ENCODE measurements around the gene ARHGAP15. TPM values are rescaled to one million over a fixed set of nuclear protein-coding genes. Genes with fewer than 3 reads are reported as not detected.

The ARHGAP15 gene
- total and polyA plus RNA-seq, 9 donors = 6.7 to 21.0 (median 9.7) TPM

GRCh38 chr2:143796051-143796450 lies 666.8 kb downstream of the ARHGAP15 start:
- no CpG with 5 or more reads among the region's 1 CpG for WGBS (ENCODE audit: insufficient coverage)
- DNase-seq = no peak
- H3K27ac ChIP-seq (ENCODE audit: low read length) = no peak overlapping the region
- H3K36me3 ChIP-seq (ENCODE audit: control insufficient read depth, insufficient read depth, low read length) = no peaks in the 10 kb centered on the region
- H3K4me1 ChIP-seq (ENCODE audit: control insufficient read depth, insufficient read depth, low read length) = no peaks in the 10 kb centered on the region
- no peaks in the 10 kb centered on the region for H3K9me3 ChIP-seq (replicated peaks; ENCODE audit: control insufficient read depth, low read depth, low read length)
- H3K4me3 ChIP-seq (ENCODE audit: low read length) = no peak overlapping the region
- H3K27me3 ChIP-seq (ENCODE audit: control insufficient read depth, insufficient read depth, low read length) = no peaks in the 10 kb centered on the region

GRCh38 chr2:143801561-143801960 lies 672.3 kb downstream of the ARHGAP15 start:
- Histone ChIP-seq H3K9me3 (replicated peaks; ENCODE audit: control insufficient read depth, low read depth, low read length) (no peaks in the 10 kb centered on the region), H3K27ac (ENCODE audit: low read length) (no peak overlapping the region), H3K27me3 (ENCODE audit: control insufficient read depth, insufficient read depth, low read length) (no peaks in the 10 kb centered on the region), H3K36me3 (ENCODE audit: control insufficient read depth, insufficient read depth, low read length) (no peaks in the 10 kb centered on the region), H3K4me3 (ENCODE audit: low read length) (no peak overlapping the region), H3K4me1 (ENCODE audit: control insufficient read depth, insufficient read depth, low read length) (no peaks in the 10 kb centered on the region)
- WGBS (ENCODE audit: insufficient coverage) = 54% methylated on average over 1 of the region's 1 CpG
- DNase-seq = no peak

GRCh38 chr2:143802242-143802641 lies 673.0 kb downstream of the ARHGAP15 start:
- Histone ChIP-seq H3K27ac (ENCODE audit: low read length) (no peak overlapping the region), H3K36me3 (ENCODE audit: control insufficient read depth, insufficient read depth, low read length) (no peaks in the 10 kb centered on the region), H3K4me1 (ENCODE audit: control insufficient read depth, insufficient read depth, low read length) (no peaks in the 10 kb centered on the region), H3K27me3 (ENCODE audit: control insufficient read depth, insufficient read depth, low read length) (no peaks in the 10 kb centered on the region), H3K9me3 (replicated peaks; ENCODE audit: control insufficient read depth, low read depth, low read length) (no peaks in the 10 kb centered on the region), H3K4me3 (ENCODE audit: low read length) (no peak overlapping the region)
- WGBS (ENCODE audit: insufficient coverage) = no CpG with 5 or more reads among the region's 4 CpGs
- no peak for DNase-seq

DNA sequence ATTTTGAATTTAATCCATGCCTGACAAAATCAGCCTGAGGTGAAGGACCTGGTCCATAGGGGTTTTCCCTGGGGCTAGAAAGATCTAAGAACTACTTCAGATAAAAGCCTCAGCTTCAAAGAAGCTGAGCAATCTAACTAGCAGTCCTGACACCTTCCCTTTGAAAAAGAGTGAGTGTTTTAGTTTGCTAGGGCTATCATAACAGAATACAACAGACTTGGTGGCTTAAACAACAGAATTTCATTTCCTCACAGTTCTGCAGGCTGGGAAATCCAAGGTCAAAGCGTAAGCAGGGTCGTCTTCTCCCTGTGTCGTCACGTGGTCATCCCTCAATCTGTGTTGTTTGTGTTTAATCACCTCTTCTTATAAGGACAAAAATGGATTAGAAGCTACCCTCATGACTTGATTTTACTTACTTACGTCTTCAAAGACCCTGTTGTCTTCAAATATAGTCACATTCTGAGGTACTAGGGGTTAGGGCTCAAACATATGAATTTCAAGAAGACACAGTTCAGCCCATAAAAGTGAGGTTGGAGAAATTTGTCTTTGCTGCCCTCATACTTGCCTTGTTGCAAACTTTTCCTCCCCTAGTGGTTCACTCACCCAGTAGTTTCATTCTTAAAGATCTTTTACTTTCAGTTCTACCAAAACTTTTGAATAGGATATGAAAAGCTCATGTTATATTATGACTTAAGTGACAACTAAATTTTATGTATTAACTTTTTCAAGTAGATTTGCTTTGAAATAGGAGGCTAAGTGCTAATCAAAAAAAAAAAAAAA lies 673.8 kb downstream of the ARHGAP15 start:
- no peaks in the 10 kb centered on the region for H3K27me3 ChIP-seq (ENCODE audit: control insufficient read depth, insufficient read depth, low read length)
- no peak overlapping the region for H3K4me3 ChIP-seq (ENCODE audit: low read length)
- H3K4me1 ChIP-seq (ENCODE audit: control insufficient read depth, insufficient read depth, low read length) = no peaks in the 10 kb centered on the region
- no peak for DNase-seq
- H3K9me3 ChIP-seq (replicated peaks; ENCODE audit: control insufficient read depth, low read depth, low read length) = no peaks in the 10 kb centered on the region
- H3K27ac ChIP-seq (ENCODE audit: low read length) = no peak overlapping the region
- WGBS (ENCODE audit: insufficient coverage) = no CpG with 5 or more reads among the region's 5 CpGs
- no peaks in the 10 kb centered on the region for H3K36me3 ChIP-seq (ENCODE audit: control insufficient read depth, insufficient read depth, low read length)

DNA sequence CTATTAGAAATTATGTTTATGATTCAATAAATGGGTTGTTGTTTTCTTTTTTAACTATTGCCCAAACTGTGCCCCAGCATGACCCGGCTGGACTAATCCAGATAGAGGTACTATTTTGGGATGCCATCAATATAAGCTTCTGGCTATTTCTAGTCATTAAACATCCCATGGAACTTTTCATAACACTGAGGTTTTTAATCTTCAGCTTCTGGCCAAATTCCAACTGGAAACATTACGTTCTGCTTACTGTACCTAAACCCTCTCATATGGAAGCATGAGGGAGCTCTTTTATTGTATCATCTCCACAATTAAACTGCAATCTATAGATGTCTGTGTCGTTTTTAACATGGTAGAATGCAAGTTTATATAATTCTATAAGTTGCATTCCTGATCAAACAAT lies 674.7 kb downstream of the ARHGAP15 start:
- no peaks in the 10 kb centered on the region for H3K9me3 ChIP-seq (replicated peaks; ENCODE audit: control insufficient read depth, low read depth, low read length)
- no peak overlapping the region for H3K27ac ChIP-seq (ENCODE audit: low read length)
- no CpG with 5 or more reads among the region's 3 CpGs for WGBS (ENCODE audit: insufficient coverage)
- no peaks in the 10 kb centered on the region for H3K36me3 ChIP-seq (ENCODE audit: control insufficient read depth, insufficient read depth, low read length)
- no peak for DNase-seq
- H3K27me3 ChIP-seq (ENCODE audit: control insufficient read depth, insufficient read depth, low read length) = no peaks in the 10 kb centered on the region
- H3K4me1 ChIP-seq (ENCODE audit: control insufficient read depth, insufficient read depth, low read length) = no peaks in the 10 kb centered on the region
- H3K4me3 ChIP-seq (ENCODE audit: low read length) = no peak overlapping the region

DNA sequence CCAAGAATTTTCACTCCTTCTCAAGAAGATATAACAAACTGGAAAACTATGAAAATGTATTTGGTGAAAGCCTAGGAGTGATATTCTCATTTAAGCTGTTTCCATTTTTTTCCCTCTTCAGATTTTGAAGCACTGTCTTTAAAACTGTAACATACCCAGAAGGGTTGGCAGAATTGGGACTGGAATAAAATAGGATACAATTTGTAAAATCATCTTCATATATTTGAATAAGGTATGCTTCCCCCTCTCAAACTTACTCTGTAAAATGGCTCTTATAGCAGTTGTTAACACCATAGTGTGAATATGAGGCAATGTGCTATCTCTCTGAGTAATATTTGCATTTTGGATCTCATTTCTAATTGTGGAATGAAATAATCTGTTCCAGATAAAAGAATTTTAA lies 676.4 kb downstream of the ARHGAP15 start:
- Histone ChIP-seq H3K27me3 (ENCODE audit: control insufficient read depth, insufficient read depth, low read length) (no peaks in the 10 kb centered on the region), H3K36me3 (ENCODE audit: control insufficient read depth, insufficient read depth, low read length) (no peaks in the 10 kb centered on the region), H3K4me3 (ENCODE audit: low read length) (no peak overlapping the region), H3K27ac (ENCODE audit: low read length) (no peak overlapping the region), H3K9me3 (replicated peaks; ENCODE audit: control insufficient read depth, low read depth, low read length) (no peaks in the 10 kb centered on the region), H3K4me1 (ENCODE audit: control insufficient read depth, insufficient read depth, low read length) (no peaks in the 10 kb centered on the region)
- DNase-seq = no peak

DNA sequence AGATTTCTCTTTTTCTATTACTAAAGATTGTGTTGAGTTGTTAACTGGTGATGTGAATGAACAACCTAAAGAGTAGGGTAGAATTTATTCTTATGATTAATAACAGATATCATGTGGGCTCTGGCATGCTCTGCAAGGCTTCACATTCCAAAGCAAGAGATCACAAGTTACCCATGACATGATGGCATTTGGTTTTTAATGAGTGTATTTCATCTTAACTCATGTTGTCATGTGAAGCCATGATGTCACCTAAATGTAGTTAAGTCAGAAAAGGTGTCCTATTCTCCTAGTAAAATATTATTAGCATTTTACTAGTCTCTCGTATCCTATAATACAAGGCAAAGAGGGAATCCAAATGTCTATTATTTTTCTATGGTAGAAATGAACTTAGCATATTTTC lies 678.0 kb downstream of the ARHGAP15 start:
- no CpG with 5 or more reads among the region's 1 CpG for WGBS (ENCODE audit: insufficient coverage)
- no peak overlapping the region for H3K4me3 ChIP-seq (ENCODE audit: low read length)

GRCh38 chr2:143807671-143808070 lies 678.5 kb downstream of the ARHGAP15 start:
- WGBS (ENCODE audit: insufficient coverage) = no CpG with 5 or more reads among the region's 1 CpG
- Histone ChIP-seq H3K36me3 (ENCODE audit: control insufficient read depth, insufficient read depth, low read length) (no peaks in the 10 kb centered on the region), H3K27ac (ENCODE audit: low read length) (no peak overlapping the region), H3K9me3 (replicated peaks; ENCODE audit: control insufficient read depth, low read depth, low read length) (no peaks in the 10 kb centered on the region), H3K4me3 (ENCODE audit: low read length) (no peak overlapping the region), H3K4me1 (ENCODE audit: control insufficient read depth, insufficient read depth, low read length) (no peaks in the 10 kb centered on the region), H3K27me3 (ENCODE audit: control insufficient read depth, insufficient read depth, low read length) (no peaks in the 10 kb centered on the region)
- DNase-seq = no peak

More for the DNA sequence above, 678.0 kb downstream of the ARHGAP15 start:
- no peak for DNase-seq
- Histone ChIP-seq H3K27me3 (ENCODE audit: control insufficient read depth, insufficient read depth, low read length) (no peaks in the 10 kb centered on the region), H3K4me1 (ENCODE audit: control insufficient read depth, insufficient read depth, low read length) (no peaks in the 10 kb centered on the region), H3K27ac (ENCODE audit: low read length) (no peak overlapping the region), H3K36me3 (ENCODE audit: control insufficient read depth, insufficient read depth, low read length) (no peaks in the 10 kb centered on the region), H3K9me3 (replicated peaks; ENCODE audit: control insufficient read depth, low read depth, low read length) (no peaks in the 10 kb centered on the region)

DNA sequence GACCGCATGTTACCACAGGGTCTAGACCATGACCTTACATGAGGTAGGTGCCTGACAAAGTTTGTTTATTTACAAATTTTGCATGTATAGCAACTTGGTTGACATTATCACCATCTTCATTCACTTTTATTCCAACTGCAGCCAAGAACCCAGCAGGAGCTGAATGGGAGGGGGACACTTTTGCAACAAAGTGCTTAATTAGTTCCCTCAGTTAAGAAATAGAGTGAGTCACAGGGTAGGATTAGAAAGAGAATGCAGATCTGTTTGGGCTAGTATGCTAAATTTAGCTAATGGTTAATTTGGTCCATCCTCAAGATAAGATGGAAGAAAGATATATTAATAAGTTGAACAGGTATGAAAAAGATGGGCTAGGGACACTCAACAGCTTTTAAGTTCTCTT lies 678.9 kb downstream of the ARHGAP15 start:
- no CpG with 5 or more reads among the region's 1 CpG for WGBS (ENCODE audit: insufficient coverage)
- H3K9me3 ChIP-seq (replicated peaks; ENCODE audit: control insufficient read depth, low read depth, low read length) = no peaks in the 10 kb centered on the region
- H3K27me3 ChIP-seq (ENCODE audit: control insufficient read depth, insufficient read depth, low read length) = no peaks in the 10 kb centered on the region
- H3K27ac ChIP-seq (ENCODE audit: low read length) = no peak overlapping the region
- H3K4me3 ChIP-seq (ENCODE audit: low read length) = no peak overlapping the region
- H3K4me1 ChIP-seq (ENCODE audit: control insufficient read depth, insufficient read depth, low read length) = no peaks in the 10 kb centered on the region
- DNase-seq = no peak
- no peaks in the 10 kb centered on the region for H3K36me3 ChIP-seq (ENCODE audit: control insufficient read depth, insufficient read depth, low read length)

- no peaks in the 10 kb centered on the region for H3K9me3 ChIP-seq (replicated peaks; ENCODE audit: control insufficient read depth, low read depth, low read length)
- no peak for DNase-seq
- no peaks in the 10 kb centered on the region for H3K27me3 ChIP-seq (ENCODE audit: control insufficient read depth, insufficient read depth, low read length)
- peaks cover 3% of the 10 kb centered on the region for H3K4me1 ChIP-seq (ENCODE audit: control insufficient read depth, insufficient read depth, low read length)
- H3K4me3 ChIP-seq (ENCODE audit: low read length) = no peak overlapping the region
- no CpG with 5 or more reads among the region's 4 CpGs for WGBS (ENCODE audit: insufficient coverage)
- H3K27ac ChIP-seq (ENCODE audit: low read length) = no peak overlapping the region
- no peaks in the 10 kb centered on the region for H3K36me3 ChIP-seq (ENCODE audit: control insufficient read depth, insufficient read depth, low read length)
Observed at GRCh38 chr2:143815082-143815481, 685.9 kb downstream of the ARHGAP15 start.

DNA sequence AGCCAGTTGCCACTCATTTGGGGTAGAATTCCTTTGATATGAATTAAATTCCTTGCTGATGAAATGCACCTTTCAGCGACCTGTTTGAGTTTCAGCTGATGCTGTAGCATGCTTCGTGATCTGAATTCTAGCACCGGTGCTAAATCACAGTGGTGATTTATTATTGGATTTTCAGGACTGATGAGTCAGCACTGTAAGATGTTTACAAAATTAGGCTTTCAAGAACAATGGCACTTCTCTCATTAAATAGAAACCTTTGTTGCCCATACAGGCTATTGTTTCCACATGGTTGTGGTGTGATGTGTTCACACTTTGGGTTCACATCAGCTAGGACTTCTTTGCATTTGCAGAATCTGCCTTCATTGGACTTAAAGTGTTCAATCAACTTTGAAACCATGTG lies 687.7 kb downstream of the ARHGAP15 start:
- 50% methylated on average over 1 of the region's 3 CpGs for WGBS (ENCODE audit: insufficient coverage)
- Histone ChIP-seq H3K4me1 (ENCODE audit: control insufficient read depth, insufficient read depth, low read length) (peaks cover 3% of the 10 kb centered on the region), H3K27ac (ENCODE audit: low read length) (no peak overlapping the region), H3K27me3 (ENCODE audit: control insufficient read depth, insufficient read depth, low read length) (no peaks in the 10 kb centered on the region), H3K4me3 (ENCODE audit: low read length) (no peak overlapping the region), H3K9me3 (replicated peaks; ENCODE audit: control insufficient read depth, low read depth, low read length) (no peaks in the 10 kb centered on the region), H3K36me3 (ENCODE audit: control insufficient read depth, insufficient read depth, low read length) (no peaks in the 10 kb centered on the region)
- DNase-seq = no peak
